GM21367 (cell line): Measurements from ENCODE around the gene QRICH1.

ENCODE experiments used
- ATAC-seq: cut with Tn5 transposase; IDR thresholded peaks from one replicate; pipeline ENCODE4 v1.9.1; 2021; ENCODE audit not compliant: unreplicated experiment

QRICH1 gene

GRCh38 chr3:49034650-49035049, 59.2 kb downstream of the QRICH1 start:
- no peak for ATAC-seq

GRCh38 chr3:49032646-49033304, 61.1 kb downstream of the QRICH1 start:
- no peak for ATAC-seq

- ATAC-seq, result no peak
These were observed 63.5 kb downstream of the QRICH1 start for GRCh38 chr3:49030321-49030720.

GRCh38 chr3:49029563-49029884, 64.3 kb downstream of the QRICH1 start:
- no peak for ATAC-seq

- ATAC-seq, result peak; percentile 77
These were observed 65.0 kb downstream of the QRICH1 start, which contains the start of gene IMPDH2 for GRCh38 chr3:49028673-49029562. TSS of gene IMPDH2 (minus strand) at chr3:49029398. CDS start at chr3:49029350, 48 bp downstream.

- ATAC-seq, result no peak
These were observed 65.6 kb downstream of the QRICH1 start for GRCh38 chr3:49028298-49028672.

- no peak for ATAC-seq
These were observed 66.2 kb downstream of the QRICH1 start for GRCh38 chr3:49027634-49028033.

GRCh38 chr3:49026536-49026935, 67.3 kb downstream of the QRICH1 start:
- ATAC-seq, result no peak

GRCh38 chr3:49025793-49026520, 67.9 kb downstream of the QRICH1 start:
- ATAC-seq, result no peak

GRCh38 chr3:49025005-49025792, 68.7 kb downstream of the QRICH1 start:
- ATAC-seq, result no peak

GRCh38 chr3:49024449-49024848, 69.4 kb downstream of the QRICH1 start:
- ATAC-seq, result no peak

- no peak for ATAC-seq
These were observed 70.1 kb downstream of the QRICH1 start for GRCh38 chr3:49023775-49024174.

- ATAC-seq, result no peak
These were observed 71.1 kb downstream of the QRICH1 start for GRCh38 chr3:49022688-49023171.

- ATAC-seq, result peak; percentile 42
These were observed 71.8 kb downstream of the QRICH1 start, which contains the start of gene NDUFAF3 for GRCh38 chr3:49021813-49022687. TSS of gene NDUFAF3 (plus strand) at chr3:49022121. CDS start at chr3:49022145, 24 bp downstream.

- peak; percentile 38 for ATAC-seq
These were observed 72.6 kb downstream of the QRICH1 start for GRCh38 chr3:49021213-49021812.

GRCh38 chr3:49020330-49021212, 73.3 kb downstream of the QRICH1 start:
- ATAC-seq, result peak; percentile 4

- no peak for ATAC-seq
These were observed 73.9 kb downstream of the QRICH1 start for GRCh38 chr3:49019941-49020329.

- no peak for ATAC-seq
These were observed 75.2 kb downstream of the QRICH1 start for GRCh38 chr3:49018707-49019006.
